A549 (cell line): ENCODE data around the gene NOPCHAP1. TPM values are rescaled to one million over a fixed set of nuclear protein-coding genes. Genes with fewer than 3 reads are reported as not detected.
"Not testable (repeated sequence)": the region's sequence is repeated elsewhere in the genome, so short reads cannot be mapped to it uniquely, and the experiment has no call there.

Experiments
- ATAC-seq, 2 experiments: fragments of 200-7000 bp in 1 of 2; fragments of >200 bp in 1 of 2; cut with Nextera tagmentation in 1 of 2; cut with Tn5 transposase in 1 of 2; 3 replicates each; pipeline versions ENCODE4 v1.8.0 to v1.9.1; 2018 to 2020; ENCODE audit warnings: mild to moderate bottlenecking in 1 of 2, moderate library complexity in 1 of 2
- CTCF ChIA-PET: fragments of 300-600 bp; sonication (Branson Sonifier 250); formaldehyde crosslinking; extraction: SDS; loops from one replicate; lab custom pipeline; 2021; ENCODE audit warnings: antibody characterized with exemption, inconsistent platforms; lab: Yijun Ruan, JAX
- POLR2A ChIA-PET: fragments of 350-600 bp; formaldehyde crosslinking; extraction: SDS; loops from one replicate; lab custom pipeline; 2021; ENCODE audit warnings: antibody characterized with exemption, inconsistent platforms; lab: Yijun Ruan, JAX
- DNase-seq, 2 experiments: peaks; one replicate each; pipeline versions ENCODE4 v3.0.0 to v3.0.0-alpha.2; 2011 to 2016; ENCODE audit warnings: low read depth in 1 of 2, low spot score in 1 of 2
- FAIRE-seq: peaks from 2 replicates; lab custom pipeline; 2011; peaks lifted over from hg19 to GRCh38; lab: Jason Lieb, UNC
- H3K27ac ChIP-seq, 2 experiments: fragments of >200 bp; sonication (Bioruptor Twin); formaldehyde crosslinking; 3 replicates each; pipeline ENCODE4 v1.5.1; 2016 to 2017
- H3K4me1 ChIP-seq: fragments of >200 bp; sonication (Bioruptor Twin); formaldehyde crosslinking; 3 replicates; pipeline ENCODE4 v1.6.1; 2016
- H3K4me2 ChIP-seq: fragments of >200 bp; sonication (Bioruptor Twin); formaldehyde crosslinking; 3 replicates; pipeline ENCODE4 v1.6.1; 2016
- H3K4me3 ChIP-seq: fragments of >200 bp; sonication (Bioruptor Twin); formaldehyde crosslinking; 3 replicates; pipeline ENCODE4 v1.5.1; 2016
- H3K9me3 ChIP-seq: fragments of >200 bp; sonication (Bioruptor Twin); formaldehyde crosslinking; 3 replicates; pipeline ENCODE4 v1.6.1; 2016
- CBX2 ChIP-seq: fragments of 200-600 bp; sonication (generic); IDR thresholded peaks from 2 replicates; pipeline ENCODE4 v1.6.1; 2016; ENCODE audit warnings: low read depth, mild to moderate bottlenecking, borderline replicate concordance
- CBX8 ChIP-seq: fragments of 200-600 bp; sonication (generic); IDR thresholded peaks from 2 replicates; pipeline ENCODE4 v1.6.1; 2016
- CEBPB ChIP-seq, 2 experiments: fragments of >200 bp in 1 of 2; sonication (Bioruptor Twin) in 1 of 2; formaldehyde crosslinking in 1 of 2; IDR thresholded peaks; 2 replicates each; pipeline ENCODE4 v1.6.1; 2012 to 2016
- ESRRA ChIP-seq: fragments of 150-350 bp; IDR thresholded peaks from 2 replicates; pipeline ENCODE4 v1.6.1; 2014; ENCODE audit warnings: mild to moderate bottlenecking, low read length, borderline replicate concordance
- FOSB ChIP-seq: fragments of 250-450 bp; sonication (Bioruptor Pico); IDR thresholded peaks from 2 replicates; pipeline ENCODE4 v1.5.0; 2020; ENCODE audit warnings: mild to moderate bottlenecking, moderate library complexity
- FOSL2 ChIP-seq, 2 experiments: fragments of 450-650 bp in 1 of 2; fragments of >200 bp in 1 of 2; sonication (Bioruptor Twin) in 1 of 2; formaldehyde crosslinking; IDR thresholded peaks; 2 replicates each; pipeline versions ENCODE4 v1.5.0 to v1.6.1; 2016 to 2020; ENCODE audit warnings: mild to moderate bottlenecking in 1 of 2, moderate library complexity in 1 of 2
- HDAC2 ChIP-seq: fragments of 200-600 bp; sonication (generic); IDR thresholded peaks from 2 replicates; pipeline ENCODE4 v1.6.1; 2016
- HOXA7 ChIP-seq: fragments of 250-450 bp; sonication (Bioruptor Pico); IDR thresholded peaks from 2 replicates; pipeline ENCODE4 v1.5.0; 2020; ENCODE audit warnings: mild to moderate bottlenecking, moderate library complexity
- HOXB5 ChIP-seq: fragments of 250-450 bp; sonication (Bioruptor Pico); IDR thresholded peaks from 2 replicates; pipeline ENCODE4 v1.5.0; 2020; ENCODE audit warnings: mild to moderate bottlenecking, moderate library complexity
- KDM5A ChIP-seq: fragments of 200-600 bp; sonication (generic); IDR thresholded peaks from 2 replicates; pipeline ENCODE4 v1.6.1; 2016; ENCODE audit warnings: antibody characterized with exemption, mild to moderate bottlenecking
- MYC ChIP-seq: IDR thresholded peaks from 2 replicates; pipeline ENCODE4 v1.6.1; 2012; ENCODE audit warnings: mild to moderate bottlenecking, inconsistent platforms, low read length, improper control_type of control experiment, borderline replicate concordance
- POLR2A ChIP-seq: IDR thresholded peaks from 2 replicates; pipeline ENCODE4 v1.6.1; 2012; ENCODE audit warnings: mild to moderate bottlenecking, low read length
- POLR2AphosphoS2 ChIP-seq: conservative IDR thresholded peaks from 2 replicates; pipeline ENCODE4 v1.6.1; 2012; ENCODE audit warnings: low read length, improper control_type of control experiment, inconsistent platforms
- WGBS: methylation state at CpG from one replicate; pipeline ENCODE4 v1.1.6; 2017; ENCODE audit errors: missing lambda C conversion rate; 5-methylcytosine and 5-hydroxymethylcytosine counted together
- polyA plus RNA-seq, 4 experiments: library from polyadenylated mRNA; depleted of rRNA in 3 of 4; stranded (reverse); fragments of >200 nt; fragmentation: RNase III in 1 of 4; extraction: RNeasy Plus Mini Kit Qiagen cat#74134 plus additional on column Dnase treatment in 1 of 4; gene quantifications; 2 replicates in 3 of 4; 3 replicates in 1 of 4; pipeline ENCODE4 v1.2.3, GENCODE V29; 2011 to 2017
- TF ChIP-seq, protein P1 (sequence below): fragments of 250-450 bp; sonication (Bioruptor Pico); IDR thresholded peaks from 2 replicates; pipeline ENCODE4 v1.5.0; 2021; ENCODE audit warnings: mild to moderate bottlenecking, moderate library complexity, borderline replicate concordance
- TF ChIP-seq, protein P2 (sequence below): IDR thresholded peaks from 2 replicates; pipeline ENCODE4 v1.6.1; 2012

NOPCHAP1 gene
- polyA plus RNA-seq, 2 of the 4 experiments (the other 2 are of a cell fraction): 21.7 to 29.5 TPM

DNA sequence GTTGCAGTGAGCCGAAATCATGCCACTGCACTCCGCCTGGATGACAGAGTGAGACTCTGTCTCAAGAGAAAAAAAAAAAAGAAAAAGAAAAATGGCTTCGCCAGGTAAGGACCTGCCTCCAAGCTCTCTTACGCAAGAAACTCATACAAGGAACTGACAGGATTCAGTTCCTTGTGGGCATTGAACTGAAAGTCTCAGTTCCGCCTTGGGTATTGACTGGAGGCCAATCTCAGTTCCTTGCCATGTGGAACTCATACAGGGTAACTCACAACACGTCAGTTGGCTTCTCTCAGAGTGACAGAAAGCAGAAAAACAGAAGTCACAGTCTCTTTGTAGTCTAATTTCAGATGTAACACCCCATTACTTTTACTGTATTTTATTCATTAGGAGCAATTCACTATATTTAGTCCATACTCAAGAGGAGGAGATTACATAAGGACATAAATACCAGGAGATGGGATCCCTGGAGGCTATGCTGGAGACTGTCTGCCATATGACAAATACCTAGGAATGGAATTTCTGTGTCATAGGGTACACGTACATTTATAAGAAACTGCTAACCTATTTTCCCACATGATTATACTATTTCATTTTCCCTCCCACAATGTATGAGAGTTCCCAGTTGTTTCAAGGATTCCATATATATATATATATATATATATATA, 11.4 kb upstream of the NOPCHAP1 start:
- CTCF ChIA-PET: interaction anchor here (0.6 to 1.3 kb wide), 2 partner anchors 15 to 288 kb away, joined by 3 to 5 read pairs; no protein-coding TSS in a partner anchor
- H3K27ac ChIP-seq: no peak overlapping the region
- no peak overlapping the region for H3K4me3 ChIP-seq
- H3K4me2 ChIP-seq: no peak overlapping the region
- no peaks in the 10 kb centered on the region for H3K4me1 ChIP-seq
- POLR2A ChIA-PET: no interaction called here
- no peak for ATAC-seq
- FAIRE-seq: no peak
- H3K9me3 ChIP-seq: no peaks in the 10 kb centered on the region
- TF ChIP-seq FOSB (CRISPR knock-in tag) (no peak), CBX2 (no peak), ESRRA (no peak), CEBPB (IDR thresholded peaks at IDR 0.05) (peak in 1 of 2 experiments; percentile 28; a peak in 1 of 4 replicates), POLR2AphosphoS2 (no peak)
- DNase-seq: no peak
- 81% methylated on average over 7 of the region's 7 CpGs for WGBS

DNA sequence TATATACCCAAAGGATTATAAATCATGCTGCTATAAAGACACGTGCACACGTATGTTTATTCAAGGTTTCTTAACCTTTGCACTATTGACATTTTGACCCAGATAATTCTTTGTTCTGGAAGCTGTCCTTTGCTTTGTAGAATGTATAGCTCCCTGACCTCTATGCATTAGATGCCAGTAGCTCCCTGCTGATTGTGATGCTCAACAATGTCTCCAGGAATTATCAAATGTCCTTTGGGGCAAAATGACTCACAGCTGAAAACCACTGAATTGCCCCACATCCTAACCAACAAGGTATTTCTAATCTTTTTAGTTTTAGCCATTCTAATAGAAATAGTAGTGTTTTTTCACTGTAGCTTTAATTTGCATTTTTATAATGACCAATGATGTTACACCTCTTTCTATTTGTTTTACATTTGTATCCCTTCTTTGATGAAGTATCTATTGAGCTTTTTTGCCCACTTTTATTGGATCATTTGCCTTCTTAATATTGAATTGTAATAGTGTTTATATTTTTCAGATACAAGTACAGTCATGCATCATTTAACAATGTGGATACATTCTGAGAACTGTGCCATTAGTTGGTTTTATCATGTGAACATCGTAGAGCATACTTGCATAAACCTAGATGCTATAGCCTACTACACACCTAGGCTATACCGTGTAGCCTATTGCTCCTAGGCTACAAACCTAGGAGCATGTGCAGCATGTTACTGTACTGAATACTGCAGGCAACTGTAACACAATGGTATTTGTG, 10.4 kb upstream of the NOPCHAP1 start:
- no peak overlapping the region for H3K4me2 ChIP-seq
- DNase-seq: no peak
- TF ChIP-seq HOXA7 (CRISPR knock-in tag) (no peak), KDM5A (no peak), CBX8 (no peak), CEBPB (IDR thresholded peaks at IDR 0.05) (no peak), HDAC2 (no peak), FOSL2 (IDR thresholded peaks at IDR 0.05) (no peak), FOSL2 (CRISPR knock-in tag; IDR thresholded peaks at IDR 0.05) (no peak), HOXB5 (CRISPR knock-in tag) (no peak)
- TF ChIP-seq, protein P1, sequence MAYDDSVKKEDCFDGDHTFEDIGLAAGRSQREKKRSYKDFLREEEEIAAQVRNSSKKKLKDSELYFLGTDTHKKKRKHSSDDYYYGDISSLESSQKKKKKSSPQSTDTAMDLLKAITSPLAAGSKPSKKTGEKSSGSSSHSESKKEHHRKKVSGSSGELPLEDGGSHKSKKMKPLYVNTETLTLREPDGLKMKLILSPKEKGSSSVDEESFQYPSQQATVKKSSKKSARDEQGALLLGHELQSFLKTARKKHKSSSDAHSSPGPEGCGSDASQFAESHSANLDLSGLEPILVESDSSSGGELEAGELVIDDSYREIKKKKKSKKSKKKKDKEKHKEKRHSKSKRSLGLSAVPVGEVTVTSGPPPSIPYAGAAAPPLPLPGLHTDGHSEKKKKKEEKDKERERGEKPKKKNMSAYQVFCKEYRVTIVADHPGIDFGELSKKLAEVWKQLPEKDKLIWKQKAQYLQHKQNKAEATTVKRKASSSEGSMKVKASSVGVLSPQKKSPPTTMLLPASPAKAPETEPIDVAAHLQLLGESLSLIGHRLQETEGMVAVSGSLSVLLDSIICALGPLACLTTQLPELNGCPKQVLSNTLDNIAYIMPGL: no peak
- TF ChIP-seq, protein P2, sequence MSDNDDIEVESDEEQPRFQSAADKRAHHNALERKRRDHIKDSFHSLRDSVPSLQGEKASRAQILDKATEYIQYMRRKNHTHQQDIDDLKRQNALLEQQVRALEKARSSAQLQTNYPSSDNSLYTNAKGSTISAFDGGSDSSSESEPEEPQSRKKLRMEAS: no peak
- no peak for FAIRE-seq
- no peak overlapping the region for H3K4me3 ChIP-seq
- ATAC-seq: no peak
- no peaks in the 10 kb centered on the region for H3K4me1 ChIP-seq
- ChIA-PET CTCF (no interaction called here), POLR2A (no interaction called here)
- H3K27ac ChIP-seq: no peak overlapping the region
- H3K9me3 ChIP-seq: no peaks in the 10 kb centered on the region
- 62% methylated on average over 4 of the region's 4 CpGs for WGBS

DNA sequence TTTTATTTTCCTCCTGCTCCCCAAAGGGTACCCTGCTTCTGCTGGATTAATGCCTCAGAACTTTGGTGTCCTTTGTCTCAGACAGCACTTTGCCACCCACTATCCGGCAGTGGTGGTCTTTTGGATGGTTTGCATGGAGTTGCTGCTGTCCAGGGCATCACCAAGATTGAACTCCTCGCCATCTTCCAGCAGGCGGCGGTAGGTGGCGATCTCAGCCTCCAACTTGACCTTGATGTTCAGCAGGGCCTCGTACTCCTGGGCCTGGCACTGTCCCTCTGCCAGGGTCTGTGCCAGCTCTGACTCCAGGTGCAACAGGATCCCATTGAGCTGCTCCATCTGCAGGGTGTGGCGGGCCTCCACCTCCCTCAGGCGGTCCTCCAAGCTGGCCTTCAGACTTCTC, 9.4 kb upstream of the NOPCHAP1 start:
- Histone ChIP-seq H3K4me1 (no peaks in the 10 kb centered on the region), H3K4me2 (no peak overlapping the region), H3K4me3 (no peak overlapping the region), H3K9me3 (no peaks in the 10 kb centered on the region), H3K27ac (no peak overlapping the region)
- DNase-seq: no peak
- TF ChIP-seq POLR2A (0 out of 2 replicates have a peak, but pooled peaks have one; percentile 13), MYC (no peak)
- ChIA-PET CTCF (interaction anchor here (1.1 kb wide), 1 partner anchor 595 kb away, joined by 6 read pairs; no protein-coding TSS in a partner anchor), POLR2A (no interaction called here)
- FAIRE-seq: no peak
- 82% methylated on average over 8 of the region's 8 CpGs for WGBS
- ATAC-seq: no peak

DNA sequence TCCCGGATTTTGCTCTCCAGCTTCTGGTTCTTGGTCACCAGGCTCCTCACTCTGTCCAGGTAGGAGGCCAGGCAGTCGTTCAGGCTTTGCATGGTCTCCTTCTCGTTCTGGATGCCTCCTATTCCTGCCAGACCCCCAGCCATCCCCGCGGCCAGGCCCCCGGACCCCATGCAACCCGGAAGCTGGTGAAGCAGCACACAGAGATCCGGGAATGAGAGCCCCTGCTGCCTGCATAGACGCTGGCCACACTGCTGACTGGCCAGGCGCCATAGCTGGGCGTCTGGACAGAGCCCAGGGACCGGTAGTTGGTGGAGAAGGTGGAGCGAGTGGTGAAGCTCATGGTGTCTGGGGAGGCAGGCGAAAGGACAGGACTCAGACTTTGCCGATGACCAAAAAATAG, 8.4 kb upstream of the NOPCHAP1 start:
- DNase-seq, H3K4me1 ChIP-seq, FAIRE-seq, POLR2A ChIA-PET, H3K27ac ChIP-seq, H3K4me3 ChIP-seq, H3K4me2 ChIP-seq, H3K9me3 ChIP-seq, ATAC-seq: not testable (repeated sequence)
- 66% methylated on average over 13 of the region's 15 CpGs for WGBS
- CTCF ChIA-PET: interaction anchor here (0.6 to 1.2 kb wide), 3 partner anchors 17 to 596 kb away, joined by 4 to 6 read pairs (median 5); no protein-coding TSS in a partner anchor
